HG03457 (cell line): ENCODE data around the gene AMZ2.
"Not testable (repeated sequence)": the region's sequence is repeated elsewhere in the genome, so short reads cannot be mapped to it uniquely, and the experiment has no call there.

Experiments
- ATAC-seq: cut with Tn5 transposase; IDR thresholded peaks from one replicate; pipeline ENCODE4 v1.9.1; 2021; ENCODE audit warnings: moderate number of reproducible peaks; ENCODE audit not compliant: unreplicated experiment

The AMZ2 gene

GRCh38 chr17:68247445-68248198 lies at the start of gene AMZ2:
Gene AMZ2, plus strand, starts transcription at chr17:68248043. Its CDS starts 2,145 bp downstream, at chr17:68250188.
- ATAC-seq, result peak; percentile 67

- no peak for ATAC-seq
These were observed 48.7 kb upstream of the AMZ2 start for GRCh38 chr17:68198931-68199836.

GRCh38 chr17:68199837-68200688 lies 47.8 kb upstream of the AMZ2 start:
- no peak for ATAC-seq

DNA sequence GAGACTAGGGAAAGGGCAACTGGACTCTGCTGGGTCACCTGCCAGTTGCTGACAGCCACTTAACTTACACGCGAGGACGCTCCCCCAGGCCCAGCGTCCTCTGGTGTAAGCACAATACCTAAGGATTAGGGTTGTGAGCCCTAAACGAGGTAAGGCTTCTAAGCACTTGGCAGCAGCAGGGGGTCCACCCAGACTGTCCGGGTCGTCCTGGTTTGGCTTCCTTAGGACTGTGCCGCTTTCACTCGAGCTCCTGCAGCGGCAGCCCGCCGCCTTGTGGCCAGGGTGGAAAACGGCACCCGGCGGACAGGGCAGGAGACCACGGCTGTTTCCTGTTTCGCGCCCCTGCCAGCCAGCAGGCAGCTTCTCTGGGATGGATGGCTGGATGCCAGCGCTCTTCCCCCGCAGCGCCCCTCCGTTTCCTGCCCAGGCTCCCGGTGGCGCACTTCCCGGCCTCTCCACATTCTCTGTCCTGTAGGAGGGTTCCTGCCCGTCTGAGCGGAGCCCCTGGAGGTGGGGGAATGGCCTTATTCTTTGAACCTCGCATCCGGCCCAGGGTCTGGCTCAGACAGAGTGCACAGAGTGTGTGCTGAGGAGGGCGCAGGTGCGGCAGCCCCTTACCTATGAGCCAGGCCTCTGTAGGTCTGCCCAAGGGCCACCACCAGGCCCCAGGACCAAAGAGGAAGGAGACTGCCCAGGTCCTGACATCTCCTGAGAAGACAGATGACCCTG lies 47.0 kb upstream of the AMZ2 start:
- peak; percentile 40 for ATAC-seq

GRCh38 chr17:68201418-68201771 lies 46.4 kb upstream of the AMZ2 start:
- not testable (repeated sequence) for ATAC-seq

DNA sequence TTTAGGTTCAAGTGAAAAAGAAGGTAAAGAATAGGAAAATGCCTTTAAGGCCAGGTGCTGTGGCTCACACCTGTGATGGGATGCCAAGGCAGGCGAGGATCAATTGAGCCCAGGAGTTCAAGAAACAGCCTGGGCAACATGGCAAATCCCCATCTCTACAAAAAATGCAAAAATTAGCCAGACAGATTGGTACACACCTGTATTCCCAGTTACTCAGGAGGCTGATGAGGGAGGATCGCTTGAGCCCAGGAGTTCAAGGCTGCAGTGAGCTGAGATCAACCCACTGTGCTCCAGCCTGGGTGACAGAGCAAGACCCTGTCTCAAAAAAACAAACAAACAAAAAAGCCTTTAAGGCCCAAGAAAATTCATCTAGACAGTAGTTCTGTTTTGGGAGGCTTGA lies 45.5 kb upstream of the AMZ2 start:
- ATAC-seq, result not testable (repeated sequence)

- no peak for ATAC-seq
These were observed 43.1 kb upstream of the AMZ2 start for GRCh38 chr17:68204736-68205135.

GRCh38 chr17:68205251-68205807 lies 42.5 kb upstream of the AMZ2 start:
- ATAC-seq, result peak; percentile 62

GRCh38 chr17:68205808-68206720 lies 41.8 kb upstream of the AMZ2 start:
- ATAC-seq, result peak; percentile 13

- ATAC-seq, result no peak
These were observed 40.1 kb upstream of the AMZ2 start for GRCh38 chr17:68207651-68208253.

- ATAC-seq, result not testable (repeated sequence)
These were observed 39.2 kb upstream of the AMZ2 start for GRCh38 chr17:68208651-68209050.

- ATAC-seq, result not testable (repeated sequence)
These were observed 38.5 kb upstream of the AMZ2 start for GRCh38 chr17:68209191-68209900.

DNA sequence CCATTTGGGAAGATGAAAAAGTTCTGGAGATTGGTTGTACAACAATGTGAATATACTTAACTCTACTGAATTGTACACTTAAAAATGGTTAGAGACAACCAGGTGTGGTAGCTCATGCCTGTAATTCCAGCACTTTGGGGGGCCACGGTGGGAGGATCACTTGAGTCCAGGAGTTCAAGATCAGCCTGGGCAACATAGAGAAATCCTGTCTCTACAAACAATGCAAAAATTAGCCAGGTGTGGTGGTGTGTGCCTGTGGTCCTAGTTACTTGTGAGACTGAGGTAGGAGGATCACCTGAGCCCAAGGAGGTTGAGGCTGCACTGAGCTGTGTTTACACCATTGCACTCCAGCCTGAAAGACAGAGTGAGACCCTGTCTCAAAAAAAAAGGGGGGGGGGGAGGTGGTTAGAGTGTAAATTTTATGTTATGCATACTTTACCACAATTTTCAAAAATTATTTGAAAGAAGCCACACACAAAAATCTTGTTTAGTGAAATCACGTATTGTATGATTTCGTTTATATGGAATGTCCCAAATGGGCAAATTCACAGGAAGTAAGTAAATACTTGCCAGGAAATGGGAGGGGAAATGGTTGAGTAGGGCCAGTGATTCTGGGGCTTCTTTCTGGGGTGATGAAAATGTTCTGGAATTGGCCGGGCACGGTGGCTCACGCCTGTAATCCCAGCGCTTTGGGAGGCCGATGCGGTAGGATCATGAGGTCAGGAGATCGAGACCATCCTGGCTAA lies 37.1 kb upstream of the AMZ2 start:
- no peak for ATAC-seq

- ATAC-seq, result not testable (repeated sequence)
These were observed 34.1 kb upstream of the AMZ2 start for GRCh38 chr17:68213428-68214411.

- ATAC-seq, result not testable (repeated sequence)
These were observed 32.4 kb upstream of the AMZ2 start for GRCh38 chr17:68215453-68215852.

DNA sequence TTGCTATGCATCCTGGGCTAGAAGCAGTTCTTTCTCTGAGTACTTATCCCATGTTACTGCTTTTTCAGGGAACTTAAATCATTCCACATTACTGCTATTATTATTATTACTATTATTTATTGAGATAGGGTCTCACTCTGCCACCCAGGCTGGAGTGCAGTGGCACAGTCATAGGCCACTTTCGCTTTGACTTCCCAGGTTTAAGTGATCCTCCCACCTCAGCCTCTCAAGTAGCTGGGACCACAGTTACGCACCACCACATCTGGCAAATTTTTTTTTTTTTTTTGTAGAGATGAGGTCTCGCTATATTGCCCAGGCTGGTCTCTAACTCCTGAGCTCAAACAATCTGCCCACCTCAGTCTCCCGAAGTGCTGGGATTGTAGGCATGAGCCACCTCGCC lies 28.4 kb upstream of the AMZ2 start:
- ATAC-seq, result not testable (repeated sequence)
